LoVo (cell line): ENCODE measurements around the gene HS3ST5.
"Not testable (repeated sequence)": the region's sequence is repeated elsewhere in the genome, so short reads cannot be mapped to it uniquely, and the experiment has no call there.

Source experiments
- DNase-seq: peaks from one replicate; pipeline ENCODE4 v3.0.0-alpha.2; 2016; ENCODE audit warnings: low spot score

The HS3ST5 gene

GRCh38 chr6:114334237-114334636, 8.6 kb downstream of the HS3ST5 start:
- DNase-seq: no peak

DNA sequence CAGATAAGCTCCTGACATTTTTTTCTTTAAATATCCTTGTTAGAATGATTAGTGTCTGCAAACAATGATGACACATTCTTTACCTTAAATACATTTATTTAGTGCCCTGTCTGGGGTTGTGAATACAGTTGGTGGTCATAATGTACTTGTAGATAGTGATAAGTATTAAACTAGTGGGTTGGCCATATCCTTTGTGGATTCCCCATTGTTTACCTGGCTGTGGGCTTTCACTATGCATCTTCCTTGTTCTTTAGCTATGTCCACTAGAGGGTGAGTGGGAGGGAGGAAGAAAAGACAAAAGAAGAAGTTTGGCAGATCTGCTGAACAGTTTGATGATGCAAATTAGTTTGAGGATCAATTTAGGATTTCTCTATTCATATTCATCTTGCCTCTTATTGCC, 15.7 kb downstream of the HS3ST5 start:
- DNase-seq: no peak

DNA sequence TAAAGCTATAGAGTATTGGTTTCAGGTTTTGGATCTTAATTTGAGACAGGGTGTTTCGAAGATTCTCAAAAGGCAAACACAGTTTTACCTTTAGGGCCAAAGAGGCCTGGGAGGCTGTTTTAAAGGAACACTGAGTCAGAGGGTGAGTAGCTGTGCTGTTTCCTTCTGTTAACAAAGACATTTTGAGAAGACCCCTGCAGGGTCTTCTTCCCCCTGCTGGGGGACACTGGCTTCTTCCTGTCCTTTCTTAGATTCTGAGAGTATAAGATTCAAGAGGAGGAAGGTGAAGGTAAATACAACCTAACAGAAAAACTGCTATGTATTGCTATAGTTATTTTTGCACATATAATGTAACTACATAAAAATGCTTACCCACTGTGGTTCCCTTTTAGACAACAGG, 19.0 kb downstream of the HS3ST5 start:
- DNase-seq: no peak

DNA sequence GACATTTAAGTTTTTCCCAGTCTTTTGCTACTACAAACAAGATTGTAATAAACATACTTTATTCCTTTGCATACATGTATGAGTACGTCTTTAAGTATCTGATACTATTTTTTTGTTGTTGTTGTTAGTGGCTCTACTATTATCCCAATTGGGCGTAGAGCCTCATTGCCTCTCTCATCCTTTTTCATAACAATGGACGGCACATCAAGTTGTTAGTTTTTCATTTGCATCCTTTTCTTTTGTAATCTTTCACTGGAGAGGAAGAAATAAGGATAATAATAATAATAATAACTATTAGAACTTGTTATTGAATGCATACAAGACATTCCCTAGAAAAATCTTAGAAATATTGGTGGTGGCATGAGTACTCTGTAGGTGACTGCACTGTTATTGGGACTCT, 23.1 kb downstream of the HS3ST5 start:
- no peak for DNase-seq

GRCh38 chr6:114315831-114316595, 26.8 kb downstream of the HS3ST5 start:
- no peak for DNase-seq

GRCh38 chr6:114313816-114314215, 29.0 kb downstream of the HS3ST5 start:
- not testable (repeated sequence) for DNase-seq

GRCh38 chr6:114312931-114313330, 29.9 kb downstream of the HS3ST5 start:
- DNase-seq: no peak

DNA sequence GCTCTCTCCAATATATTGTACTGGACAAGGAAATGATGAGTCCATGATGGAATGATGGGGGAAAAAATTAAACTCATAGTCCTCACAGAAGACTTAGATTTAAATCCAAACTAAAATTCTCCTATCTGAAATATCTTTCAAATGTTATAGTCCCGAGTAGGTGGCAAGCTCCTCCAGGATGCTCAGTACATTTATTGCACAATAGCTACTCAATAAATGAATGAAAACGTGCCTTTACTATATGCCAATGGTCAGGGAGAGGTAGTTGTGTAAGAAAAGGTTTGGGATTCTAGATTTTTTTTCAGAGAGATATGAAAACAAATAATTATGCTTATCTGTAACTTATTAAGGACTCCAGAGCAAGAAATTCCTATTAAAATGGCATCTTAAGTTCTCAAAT, 32.8 kb downstream of the HS3ST5 start:
- DNase-seq: no peak

DNA sequence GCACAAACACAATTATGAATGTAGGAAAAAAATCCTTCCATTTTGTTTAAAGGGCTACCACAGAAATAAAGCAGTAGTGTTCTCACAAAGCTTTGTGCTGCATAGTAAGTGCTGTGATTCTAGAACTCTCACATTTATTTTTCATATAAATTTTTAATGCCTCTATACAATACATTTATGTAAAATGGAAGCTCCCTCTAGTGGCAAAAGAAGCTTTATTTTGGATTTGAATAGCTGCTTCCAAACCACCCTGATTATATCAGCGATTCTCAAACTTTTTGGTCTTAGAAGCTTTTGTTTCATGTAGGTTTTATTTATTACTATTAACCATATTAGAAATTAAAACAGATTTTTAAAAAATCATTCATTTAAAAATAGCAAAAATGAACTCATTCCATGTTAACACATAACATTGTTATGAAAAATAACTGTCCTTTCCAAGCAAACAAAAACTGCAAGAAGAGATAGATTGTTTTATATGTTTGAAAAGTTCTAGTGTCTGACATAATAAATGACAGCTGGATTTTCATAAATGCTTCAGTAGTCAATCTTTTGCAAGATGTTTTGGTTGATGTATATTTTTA, 38.4 kb downstream of the HS3ST5 start:
- peak; percentile 39 for DNase-seq

DNA sequence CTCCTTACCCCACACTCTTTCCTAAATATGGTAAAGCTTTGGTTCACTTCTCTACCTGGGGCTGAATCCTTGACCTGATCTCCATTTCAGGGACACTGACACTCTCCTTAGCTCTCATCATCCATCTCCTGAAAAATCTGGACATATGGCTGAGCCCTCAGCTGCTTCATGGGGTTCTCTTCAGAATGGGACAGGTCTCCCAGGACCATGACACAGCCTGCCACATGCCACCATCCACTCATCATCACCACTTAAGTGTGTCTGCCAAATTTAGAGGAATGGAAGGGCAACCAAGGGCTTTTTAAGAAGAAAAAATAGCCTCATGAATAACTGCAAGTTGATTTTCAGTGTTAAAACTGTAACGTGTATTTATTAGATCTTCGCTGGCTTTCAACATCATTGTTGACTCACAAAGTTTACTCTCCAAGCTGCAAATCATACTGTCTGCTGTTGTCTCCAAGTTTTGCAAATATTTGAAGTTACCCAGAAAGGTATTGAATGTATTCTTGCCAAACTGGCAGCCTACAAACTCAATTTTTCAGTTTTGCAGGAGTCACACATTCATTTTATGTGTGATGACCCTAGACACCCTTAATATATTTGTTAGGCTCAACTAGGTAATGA, 41.1 kb downstream of the HS3ST5 start:
- DNase-seq: no peak

GRCh38 chr6:114297135-114297534, 45.7 kb downstream of the HS3ST5 start:
- no peak for DNase-seq

DNA sequence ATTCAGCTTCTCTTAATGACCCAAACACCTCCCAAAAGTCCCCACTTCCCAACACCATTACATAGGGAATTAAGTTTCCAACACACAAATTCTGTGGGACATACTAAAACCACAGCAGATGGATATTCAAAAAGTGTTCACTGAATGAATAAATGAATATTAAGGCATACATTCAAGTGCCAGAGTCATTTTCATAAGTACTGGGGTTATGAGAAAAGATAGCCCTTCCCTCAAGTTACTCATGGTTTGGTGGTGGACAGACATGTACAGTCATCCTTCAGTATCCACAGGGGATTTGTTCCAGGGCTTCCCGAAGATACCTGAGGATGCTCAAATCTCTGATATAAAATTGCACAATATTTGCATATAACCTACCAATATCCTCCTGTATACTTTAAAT, 50.4 kb downstream of the HS3ST5 start:
- no peak for DNase-seq

GRCh38 chr6:114291428-114291827, 51.4 kb downstream of the HS3ST5 start:
- DNase-seq: no peak

- no peak for DNase-seq
Observed at GRCh38 chr6:114290864-114291263, 52.0 kb downstream of the HS3ST5 start.

- DNase-seq: no peak
Observed at GRCh38 chr6:114288701-114289495, 53.9 kb downstream of the HS3ST5 start.

DNA sequence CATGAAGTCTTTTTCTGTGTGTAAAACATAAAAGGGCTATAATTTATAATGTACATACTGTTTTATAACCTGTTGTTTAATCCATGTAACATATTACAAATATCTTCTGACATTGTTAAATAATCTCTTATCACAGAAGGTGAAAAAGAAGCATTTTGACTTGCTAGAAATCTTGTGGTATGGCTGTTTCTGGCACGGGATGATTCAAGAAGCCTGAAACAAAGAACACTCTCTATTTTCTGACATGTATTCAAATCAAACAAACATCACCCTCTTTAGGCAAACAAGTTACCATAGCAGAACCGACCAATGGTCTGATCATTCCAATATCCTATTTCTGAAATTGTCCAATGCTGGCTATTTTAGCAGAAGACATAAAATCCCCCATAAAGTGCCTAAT, 55.4 kb downstream of the HS3ST5 start:
- DNase-seq: no peak

DNA sequence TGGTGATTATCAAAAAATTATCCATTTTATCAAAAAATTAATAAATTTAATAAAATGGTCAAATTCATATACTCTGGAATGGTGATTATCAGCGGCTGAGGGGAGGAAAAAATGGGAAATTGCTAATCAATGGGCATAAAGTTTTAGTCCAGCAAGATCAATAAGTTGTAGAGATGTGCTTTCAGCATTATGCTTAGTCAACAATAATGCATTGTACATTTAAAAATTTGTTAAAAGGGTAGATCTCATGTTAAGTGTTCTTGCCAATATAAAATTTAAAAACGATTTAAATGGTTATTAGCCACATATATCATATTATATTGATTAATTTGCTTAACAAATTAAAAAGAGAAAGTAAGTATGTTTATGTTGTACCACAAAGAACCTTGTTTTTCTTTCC, 56.6 kb downstream of the HS3ST5 start:
- no peak for DNase-seq

- DNase-seq: no peak
Observed at GRCh38 chr6:114284281-114284680, 58.5 kb downstream of the HS3ST5 start.

DNA sequence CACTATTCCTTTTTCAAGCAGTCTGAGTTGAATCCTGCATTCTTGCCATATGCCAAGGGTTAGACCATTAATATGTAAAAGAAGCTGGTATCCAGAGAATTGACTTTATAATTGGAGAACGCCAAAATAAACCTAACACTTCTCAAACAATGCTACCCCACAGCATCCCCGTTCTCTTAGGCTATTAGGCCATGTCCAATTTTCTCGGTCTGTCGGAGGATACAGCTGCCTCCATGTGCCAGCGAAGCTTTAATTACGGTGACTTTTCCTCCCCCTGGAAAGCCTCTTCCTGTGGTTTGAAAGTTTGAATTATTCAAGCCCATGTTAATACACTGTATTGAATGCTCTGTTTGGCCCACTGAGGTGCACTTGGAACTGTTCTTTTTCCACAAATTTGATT, 60.5 kb downstream of the HS3ST5 start:
- no peak for DNase-seq

DNA sequence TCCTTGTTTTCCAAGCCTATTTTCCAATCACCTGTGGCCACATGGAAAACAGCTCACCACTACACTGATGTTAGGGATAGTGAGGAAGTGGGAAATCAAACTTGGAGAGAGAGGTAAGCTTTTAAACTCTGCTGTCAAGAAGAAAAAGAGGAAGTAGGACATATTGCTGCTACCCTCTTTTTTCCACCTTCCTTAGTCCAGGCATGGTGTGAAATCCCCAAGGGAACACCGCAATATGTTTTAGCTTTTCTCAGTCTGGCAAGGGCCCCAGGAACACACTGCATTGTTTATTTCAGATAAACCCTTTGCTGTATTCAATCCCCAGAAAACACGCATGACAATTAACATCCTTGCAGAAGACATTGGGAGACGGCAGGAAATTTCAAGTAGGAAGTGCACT, 61.3 kb downstream of the HS3ST5 start:
- DNase-seq: no peak

- no peak for DNase-seq
Observed at GRCh38 chr6:114280239-114280982, 62.4 kb downstream of the HS3ST5 start.

- no peak for DNase-seq
Observed at GRCh38 chr6:114277220-114277619, 65.6 kb downstream of the HS3ST5 start.
